Measurements from ENCODE around the gene HUS1.
"Not testable (repeated sequence)": the region's sequence is repeated elsewhere in the genome, so short reads cannot be mapped to it uniquely, and the experiment has no call there.

HUS1 gene

DNA sequence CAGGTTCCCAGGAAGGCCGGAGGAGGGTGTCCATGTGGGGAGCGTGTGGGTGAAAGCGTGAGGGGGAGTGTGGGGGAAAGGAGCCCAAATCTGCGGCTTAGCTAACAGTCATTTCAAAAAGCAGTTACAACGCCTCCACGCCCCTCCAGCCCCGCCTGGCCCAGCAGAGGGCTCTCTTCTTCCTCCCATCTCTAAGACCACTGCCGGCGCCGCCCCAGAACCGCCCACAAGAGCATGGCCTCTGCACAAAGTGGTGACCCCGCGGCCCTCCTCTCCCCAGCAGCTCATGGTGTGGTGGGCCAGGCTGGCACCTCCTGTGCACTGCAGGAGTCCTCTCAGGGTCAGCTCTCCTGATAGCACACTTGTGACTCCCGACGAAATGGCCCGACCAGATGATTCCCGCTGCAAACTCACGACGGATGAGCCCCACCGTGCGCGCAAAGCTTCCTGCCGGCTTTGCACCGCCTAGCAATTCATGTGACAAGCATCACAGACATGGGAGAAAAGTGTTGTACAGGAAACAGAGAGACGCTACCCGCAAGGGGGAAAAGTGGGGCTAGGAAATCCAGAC is 12.4 kb upstream of the HUS1 start:
- DNase-seq (ENCODE audit: low read depth) = no peak
- no peak overlapping the region for H3K4me3 ChIP-seq (ENCODE audit: low read depth, low read length)
- TF ChIP-seq, protein P1, sequence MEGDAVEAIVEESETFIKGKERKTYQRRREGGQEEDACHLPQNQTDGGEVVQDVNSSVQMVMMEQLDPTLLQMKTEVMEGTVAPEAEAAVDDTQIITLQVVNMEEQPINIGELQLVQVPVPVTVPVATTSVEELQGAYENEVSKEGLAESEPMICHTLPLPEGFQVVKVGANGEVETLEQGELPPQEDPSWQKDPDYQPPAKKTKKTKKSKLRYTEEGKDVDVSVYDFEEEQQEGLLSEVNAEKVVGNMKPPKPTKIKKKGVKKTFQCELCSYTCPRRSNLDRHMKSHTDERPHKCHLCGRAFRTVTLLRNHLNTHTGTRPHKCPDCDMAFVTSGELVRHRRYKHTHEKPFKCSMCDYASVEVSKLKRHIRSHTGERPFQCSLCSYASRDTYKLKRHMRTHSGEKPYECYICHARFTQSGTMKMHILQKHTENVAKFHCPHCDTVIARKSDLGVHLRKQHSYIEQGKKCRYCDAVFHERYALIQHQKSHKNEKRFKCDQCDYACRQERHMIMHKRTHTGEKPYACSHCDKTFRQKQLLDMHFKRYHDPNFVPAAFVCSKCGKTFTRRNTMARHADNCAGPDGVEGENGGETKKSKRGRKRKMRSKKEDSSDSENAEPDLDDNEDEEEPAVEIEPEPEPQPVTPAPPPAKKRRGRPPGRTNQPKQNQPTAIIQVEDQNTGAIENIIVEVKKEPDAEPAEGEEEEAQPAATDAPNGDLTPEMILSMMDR (IDR thresholded peaks at IDR 0.05; ENCODE audit: control insufficient read depth, extremely low read depth, insufficient read depth) = peak; percentile 24; the same call in 1 of the 2 replicates

DNA sequence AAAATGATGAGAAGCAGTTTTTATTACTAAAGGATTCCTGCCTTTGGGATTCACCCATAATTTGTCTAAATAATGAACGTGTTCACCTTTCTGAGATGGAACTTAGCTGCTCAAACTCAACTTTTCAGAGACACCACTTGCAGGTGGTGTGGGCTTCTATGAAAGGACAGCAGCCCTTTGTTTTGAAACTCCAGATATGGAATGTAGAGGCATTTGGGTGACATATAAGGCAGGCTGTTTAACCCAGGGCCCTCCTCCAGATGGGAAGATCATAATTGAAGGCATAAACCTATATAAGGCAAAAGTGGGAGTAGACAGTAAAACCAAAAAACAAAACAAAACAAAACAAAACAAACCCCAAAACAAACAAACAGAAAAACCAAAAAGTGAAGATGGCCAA is 11.9 kb upstream of the HUS1 start:
- TF ChIP-seq, protein P1 (IDR thresholded peaks at IDR 0.05; ENCODE audit: control insufficient read depth, extremely low read depth, insufficient read depth) = no peak
- no peak overlapping the region for H3K4me3 ChIP-seq (ENCODE audit: low read depth, low read length)
- DNase-seq (ENCODE audit: low read depth) = no peak

DNA sequence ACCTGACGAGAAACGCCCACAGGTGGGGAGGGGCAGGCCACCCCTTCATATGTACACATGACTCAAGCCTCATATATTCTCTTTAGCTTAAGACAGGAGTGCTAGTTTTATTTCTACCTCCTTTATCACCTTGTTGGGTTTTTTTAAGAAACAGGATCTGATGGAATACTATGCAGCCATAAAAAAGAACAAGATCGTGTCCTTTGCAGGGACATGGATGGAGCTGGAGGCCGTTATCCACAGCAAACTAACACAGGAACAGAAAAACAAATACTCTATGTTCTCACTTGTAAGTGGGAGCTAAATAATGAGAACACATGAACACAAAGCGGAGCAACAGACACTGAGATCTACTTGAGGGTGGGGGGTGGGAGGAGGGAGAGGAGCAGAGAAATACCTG is 11.2 kb upstream of the HUS1 start:
- no peak for DNase-seq (ENCODE audit: low read depth)
- no peak overlapping the region for H3K4me3 ChIP-seq (ENCODE audit: low read depth, low read length)
- TF ChIP-seq, protein P1 (IDR thresholded peaks at IDR 0.05; ENCODE audit: control insufficient read depth, extremely low read depth, insufficient read depth) = no peak

DNA sequence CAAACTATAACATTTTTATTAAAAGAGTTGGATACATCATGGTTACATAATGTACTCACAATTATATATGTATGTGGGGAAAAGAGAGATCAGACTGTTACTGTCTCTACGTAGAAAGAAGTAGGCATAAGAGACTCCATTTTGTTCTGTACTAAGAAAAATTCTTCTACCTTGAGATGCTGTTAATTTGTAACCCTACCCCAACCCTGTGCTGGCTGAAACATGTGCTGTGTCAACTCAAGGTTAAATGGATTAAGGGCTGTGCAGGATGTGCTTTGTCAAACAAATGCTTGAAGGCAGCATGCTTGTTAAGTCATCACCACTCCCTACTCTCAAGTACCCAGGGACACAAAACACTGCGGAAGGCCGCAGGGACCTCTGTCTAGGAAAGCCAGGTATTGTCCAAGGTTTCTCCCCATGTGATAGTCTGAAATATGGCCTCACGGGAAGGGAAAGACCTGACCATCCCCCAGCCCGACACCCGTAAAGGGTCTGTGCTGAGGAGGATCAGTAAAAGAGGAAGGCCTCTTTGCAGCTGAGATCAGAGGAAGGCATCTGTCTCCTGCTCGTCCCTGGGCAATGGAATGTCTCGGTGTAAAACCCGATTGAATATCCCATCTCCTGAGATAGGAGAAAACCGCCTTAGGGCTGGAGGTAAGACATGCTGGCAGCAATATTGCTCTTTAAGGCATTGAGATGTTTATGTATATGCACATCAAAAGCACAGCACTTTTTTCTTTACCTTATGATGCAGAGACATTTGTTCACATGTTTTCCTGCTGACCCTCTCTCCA is 10.4 kb upstream of the HUS1 start:
- not testable (repeated sequence) for DNase-seq (ENCODE audit: low read depth); H3K4me3 ChIP-seq (ENCODE audit: low read depth, low read length)

DNA sequence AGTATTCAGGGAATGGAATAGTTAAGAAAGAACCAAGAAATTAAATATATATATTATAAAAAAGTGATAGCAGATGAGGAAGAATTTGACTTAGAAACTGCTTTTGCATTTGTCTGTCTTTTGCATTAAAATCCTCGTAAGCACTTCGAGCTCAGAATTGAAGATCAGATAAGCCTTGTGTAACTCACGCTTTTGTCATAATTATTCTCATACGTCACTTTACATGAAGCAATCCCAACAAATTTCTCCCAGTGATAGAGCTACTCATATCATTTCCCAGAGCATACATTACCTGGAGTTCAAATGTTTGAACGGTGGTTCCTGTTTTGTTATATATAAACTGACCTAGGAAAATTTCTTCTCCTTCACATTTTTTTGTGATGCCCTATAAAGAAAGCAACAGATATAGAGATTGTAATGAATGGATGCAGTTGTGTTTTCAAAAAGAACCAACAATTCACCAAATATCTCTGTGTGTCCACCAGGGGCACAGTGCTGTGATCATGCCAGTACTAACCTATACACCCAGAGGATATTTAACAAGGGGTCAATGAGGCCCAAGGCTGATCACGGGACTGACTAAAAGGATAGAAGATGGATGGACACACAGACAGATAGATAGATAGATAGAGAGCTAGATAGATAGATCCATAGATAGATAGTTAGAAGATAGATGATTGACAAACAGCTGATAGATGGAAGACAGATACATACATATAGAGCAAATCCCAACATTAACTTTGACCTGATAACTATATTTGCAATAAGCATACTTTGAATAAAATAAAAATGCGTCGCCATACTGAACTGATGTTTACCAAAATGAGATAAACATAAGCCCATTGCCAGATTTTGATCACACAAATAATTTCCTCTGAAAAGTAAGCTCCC is 9.3 kb upstream of the HUS1 start:
- DNase-seq (ENCODE audit: low read depth) = no peak
- TF ChIP-seq, protein P1 (IDR thresholded peaks at IDR 0.05; ENCODE audit: control insufficient read depth, extremely low read depth, insufficient read depth) = no peak
- H3K4me3 ChIP-seq (ENCODE audit: low read depth, low read length) = no peak overlapping the region

DNA sequence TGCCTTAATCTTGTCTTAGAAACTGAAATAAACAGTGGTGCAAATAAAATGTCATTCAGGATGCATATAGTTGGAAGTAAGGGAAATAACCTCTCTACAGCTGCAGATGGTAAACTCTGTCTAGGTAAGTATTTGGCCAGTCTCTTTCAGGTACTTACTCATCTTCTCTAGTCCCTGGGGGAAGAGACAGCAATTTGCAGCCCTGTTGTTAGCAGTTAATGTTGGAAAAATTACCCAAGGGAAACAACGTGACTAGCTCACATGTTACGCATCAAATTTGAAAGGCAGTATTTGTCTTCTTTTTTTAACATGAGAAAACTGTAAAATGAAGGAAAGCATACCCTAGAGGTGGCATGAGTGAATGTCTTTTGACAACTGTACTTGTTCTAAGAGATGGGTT is 3.2 kb upstream of the HUS1 start:
- H3K4me3 ChIP-seq (ENCODE audit: low read depth, low read length) = no peak overlapping the region
- DNase-seq (ENCODE audit: low read depth) = no peak
- TF ChIP-seq, protein P1 (IDR thresholded peaks at IDR 0.05; ENCODE audit: control insufficient read depth, extremely low read depth, insufficient read depth) = no peak

DNA sequence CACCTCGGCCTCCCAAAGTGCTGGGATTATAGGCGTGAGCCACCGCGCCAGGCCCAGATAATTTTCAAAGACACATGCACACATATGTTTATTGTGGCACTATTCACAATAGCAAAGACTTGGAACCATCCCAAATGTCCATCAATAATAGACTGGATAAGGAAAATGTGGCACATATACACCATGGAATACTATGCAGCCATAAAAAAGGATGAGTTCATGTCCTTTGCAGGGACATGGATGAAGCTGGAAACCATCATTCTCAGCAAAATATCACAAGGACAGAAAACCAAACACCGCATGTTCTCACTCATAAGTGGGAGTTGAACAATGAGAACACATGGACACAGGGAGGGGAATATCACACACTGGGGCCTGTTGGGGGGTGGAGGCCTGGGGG is 1.2 kb upstream of the HUS1 start:
- not testable (repeated sequence) for DNase-seq (ENCODE audit: low read depth); H3K4me3 ChIP-seq (ENCODE audit: low read depth, low read length)

All from LNCaP clone FGC (cell line).